OCI-M2 (cell line): Measurements from ENCODE around the gene OR6M1.

ENCODE experiments used
- DNase-seq: peaks from one replicate; lab custom pipeline; 2025; ENCODE audit not compliant: unreplicated experiment; lab: John Stamatoyannopoulos, UW

The OR6M1 gene

GRCh38 chr11:123775715-123776549, 30.2 kb downstream of the OR6M1 start:
- DNase-seq: no peak

GRCh38 chr11:123775289-123775688, 30.9 kb downstream of the OR6M1 start:
- no peak for DNase-seq

- no peak for DNase-seq
Observed at GRCh38 chr11:123773959-123774358, 32.2 kb downstream of the OR6M1 start.

DNA sequence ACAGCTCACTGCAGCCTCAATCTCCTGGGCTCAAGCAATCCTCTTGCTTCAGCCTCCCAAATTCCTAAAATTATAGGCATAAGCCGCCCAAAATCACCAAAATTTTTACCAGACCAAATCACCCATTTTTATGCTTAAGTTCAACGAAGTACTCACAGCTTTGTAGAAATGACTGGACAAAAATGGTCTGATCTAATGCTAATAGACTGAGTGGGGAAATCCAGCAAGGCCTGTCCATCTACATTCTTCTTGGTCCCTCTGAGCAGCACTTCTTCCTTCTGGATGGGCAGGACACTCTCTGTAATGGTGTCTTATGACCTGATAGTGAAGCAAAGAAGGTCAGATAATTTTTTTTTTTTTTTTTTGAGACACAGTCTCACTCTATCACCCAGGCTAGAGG, 33.1 kb downstream of the OR6M1 start:
- no peak for DNase-seq

GRCh38 chr11:123771664-123772063, 34.5 kb downstream of the OR6M1 start:
- DNase-seq: no peak

DNA sequence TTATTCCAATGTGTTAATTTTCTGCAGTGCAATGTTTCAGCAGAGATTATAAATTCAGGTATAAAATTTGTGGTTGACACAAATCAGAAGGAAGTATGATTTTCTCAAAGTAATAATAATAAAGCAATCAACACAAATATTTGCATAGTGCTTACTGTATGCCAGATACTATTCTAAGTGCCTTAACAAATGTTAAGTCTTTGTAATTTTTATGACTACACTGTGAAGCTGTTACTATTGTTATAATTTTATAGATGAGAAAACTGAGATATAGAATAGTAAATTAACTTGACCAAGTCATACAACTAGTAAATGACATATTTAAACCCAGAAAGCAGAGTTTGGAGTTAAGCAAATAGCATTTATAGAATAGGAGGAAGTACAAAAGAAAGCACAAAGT, 35.4 kb downstream of the OR6M1 start:
- DNase-seq: no peak

- no peak for DNase-seq
Observed at GRCh38 chr11:123765601-123766000, 40.5 kb downstream of the OR6M1 start.

DNA sequence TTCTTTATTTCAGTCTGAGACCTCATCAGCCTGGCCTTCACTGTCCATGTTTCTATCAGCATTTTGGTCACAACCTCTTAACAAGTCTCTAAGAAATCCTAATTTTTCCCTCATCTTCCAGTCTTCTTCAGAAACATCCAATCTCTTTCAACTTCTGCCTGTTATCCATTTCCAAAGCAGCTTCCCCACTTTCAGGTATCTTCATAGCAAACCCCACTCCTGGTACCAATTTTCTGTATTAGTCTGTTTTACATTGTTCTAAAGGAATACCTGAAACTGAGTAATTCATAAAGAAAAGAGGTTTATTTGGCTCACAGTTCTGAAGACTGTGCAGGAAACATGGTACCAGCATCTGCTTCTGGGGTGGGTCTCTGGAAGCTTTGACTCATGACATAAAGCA, 43.7 kb downstream of the OR6M1 start:
- DNase-seq: no peak

GRCh38 chr11:123760894-123761293, 45.3 kb downstream of the OR6M1 start:
- no peak for DNase-seq

DNA sequence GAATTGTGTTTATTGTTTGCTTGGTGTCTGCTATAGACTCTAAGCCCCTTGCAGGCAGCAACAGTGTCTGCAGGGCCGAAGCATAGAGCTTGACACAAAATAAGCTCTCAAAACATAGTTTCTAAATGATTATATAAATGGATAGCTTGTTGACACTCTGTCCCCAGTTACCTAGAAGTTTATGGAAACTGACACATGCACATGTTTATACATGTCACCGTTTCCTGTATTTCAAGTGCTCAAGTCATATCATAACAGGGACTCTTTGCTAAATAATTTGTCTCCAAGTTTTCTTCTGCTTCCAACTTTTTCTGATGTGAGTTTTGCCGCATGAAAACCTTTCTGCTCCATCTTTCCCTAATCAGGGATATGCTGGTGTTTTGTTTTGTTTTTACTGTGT, 48.2 kb downstream of the OR6M1 start:
- no peak for DNase-seq

DNA sequence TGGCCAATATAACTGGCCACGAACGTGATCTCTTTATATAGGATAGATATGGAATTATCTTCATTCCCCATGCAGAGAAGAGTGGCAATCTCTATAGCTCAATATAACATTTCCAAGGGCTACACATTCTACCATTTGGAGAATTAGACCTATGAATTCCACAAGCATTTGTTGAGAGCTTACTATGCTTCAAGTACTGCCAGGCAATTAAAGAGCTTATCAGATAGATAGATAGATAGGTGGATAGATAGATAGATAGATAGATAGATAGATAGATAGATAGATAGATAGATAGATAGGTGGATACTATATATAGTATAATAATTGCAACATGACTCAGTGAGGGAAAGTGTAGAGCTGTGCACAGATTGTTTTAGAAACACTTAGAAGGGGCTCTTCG, 50.3 kb downstream of the OR6M1 start:
- no peak for DNase-seq
